NCI-H2196 treated with DMSO at 0.1 percent for 48 hours (cell line): Measurements from ENCODE around the gene KRTAP5-11.
"Not testable (repeated sequence)": the region's sequence is repeated elsewhere in the genome, so short reads cannot be mapped to it uniquely, and the experiment has no call there.

Experiments
- DNase-seq: peaks from one replicate; lab custom pipeline; 2025; ENCODE audit not compliant: unreplicated experiment; lab: John Stamatoyannopoulos, UW

Gene KRTAP5-11

DNA sequence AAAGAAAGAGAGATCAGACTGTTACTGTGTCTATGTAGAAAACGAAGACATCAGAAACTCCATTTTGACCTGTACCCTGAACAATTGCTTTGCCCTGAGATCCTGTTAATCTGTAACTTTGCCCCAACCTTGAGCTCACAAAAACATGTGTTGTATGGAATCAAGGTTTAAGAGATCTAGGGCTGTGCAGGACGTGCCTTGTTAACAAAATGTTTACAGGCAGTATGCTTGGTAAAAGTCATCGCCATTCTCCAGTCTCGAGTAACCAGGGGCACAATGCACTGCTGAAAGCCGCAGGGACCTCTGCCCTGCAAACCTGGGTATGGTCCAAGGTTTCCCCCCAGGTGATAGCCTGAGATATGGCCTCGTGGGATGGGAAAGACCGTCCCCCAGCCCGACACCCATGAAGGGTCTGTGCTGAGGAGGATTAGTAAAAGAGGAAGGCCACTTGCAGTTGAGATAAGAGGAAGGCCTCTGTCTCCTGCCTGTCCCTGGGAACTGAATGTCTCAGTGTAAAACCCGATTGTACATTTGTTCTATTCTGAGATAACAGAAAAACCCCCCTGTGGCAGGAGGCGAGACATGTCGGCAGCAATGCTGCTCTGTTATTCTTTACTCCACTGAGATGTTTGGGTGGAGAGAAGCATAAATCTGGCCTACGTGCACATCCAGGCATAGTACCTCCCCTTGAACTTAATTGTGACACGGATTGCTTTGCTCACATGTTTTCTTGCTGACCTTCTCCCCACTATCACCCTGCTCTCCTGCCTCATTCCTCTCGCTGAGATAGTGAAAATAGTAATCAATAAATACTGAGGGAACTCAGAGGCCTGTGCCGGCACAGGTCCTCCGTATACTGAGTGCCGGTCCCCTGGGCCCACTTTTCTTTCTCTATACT is 47.7 kb downstream of the KRTAP5-11 start:
- not testable (repeated sequence) for DNase-seq

GRCh38 chr11:71532036-71532610 is 50.6 kb downstream of the KRTAP5-11 start:
- DNase-seq, result no peak
